K562 (cell line): Measurements from ENCODE around the gene RGS9. TPM values are rescaled to one million over a fixed set of nuclear protein-coding genes. Genes with fewer than 3 reads are reported as not detected.

Experiments used
- ATAC-seq: fragments of 200-7000 bp; cut with Tn5 transposase; 3 replicates; pipeline ENCODE4 v1.9.1; 2020; ENCODE audit warnings: moderate library complexity
- BruUV-seq: library from RNA; stranded (reverse); fragments of 400-500 nt; replicated peaks from 2 replicates; lab custom pipeline; 2021; lab: Mats Ljungman, UMichigan
- CTCF ChIA-PET: fragments of 300-600 bp; formaldehyde crosslinking; extraction: SDS; loops from one replicate; lab custom pipeline; 2021; ENCODE audit warnings: low intra/inter-chr PET ratio; lab: Yijun Ruan, JAX
- POLR2A ChIA-PET: fragments of 300-600, 350-650 bp; sonication (Branson Sonifier 250); formaldehyde crosslinking; extraction: SDS; loops from one replicate; lab custom pipeline; 2021; ENCODE audit warnings: antibody characterized with exemption, inconsistent platforms; lab: Yijun Ruan, JAX
- DNase-seq, 4 experiments: peaks; one replicate each; pipeline versions ENCODE4 v3.0.0 to v3.0.0-alpha.2; 2011 to 2018; ENCODE audit warnings: low spot score in 3 of 4, mixed read lengths in 3 of 4; ENCODE audit errors: extremely low read depth in 1 of 4
- FAIRE-seq: peaks from 2 replicates; lab custom pipeline; 2011; peaks lifted over from hg19 to GRCh38; lab: Jason Lieb, UNC
- H2AFZ ChIP-seq: 2 replicates; pipeline ENCODE4 v1.6.0; 2011; ENCODE audit warnings: low read depth, low read length, control low read depth, inconsistent platforms
- H3K27ac ChIP-seq: fragments of 200-600 bp; 3 replicates; pipeline ENCODE4 v1.8.0; 2011; ENCODE audit warnings: low read depth, mild to moderate bottlenecking, control low read depth, inconsistent platforms, low read length, moderate library complexity, mixed read lengths; ENCODE audit errors: extremely low read depth
- H3K27me3 ChIP-seq, 2 experiments: fragments of 300-600 bp in 1 of 2; 2 replicates in 1 of 2; 3 replicates in 1 of 2; pipeline versions ENCODE4 v1.6.0 to v1.8.0; 2011; ENCODE audit warnings: inconsistent platforms in 2 of 2, low read length in 2 of 2, mild to moderate bottlenecking in 1 of 2, mixed read lengths in 1 of 2, moderate library complexity in 1 of 2; ENCODE audit not compliant: control insufficient read depth in 2 of 2, insufficient read depth in 2 of 2
- H3K36me3 ChIP-seq: fragments of 300-600 bp; 3 replicates; pipeline ENCODE4 v1.8.0; 2011; ENCODE audit warnings: mild to moderate bottlenecking, low read length, inconsistent platforms; ENCODE audit not compliant: control insufficient read depth, insufficient read depth
- H3K4me1 ChIP-seq, 2 experiments: fragments of 200-600 bp in 1 of 2; replicated peaks in 1 of 2; 2 replicates in 1 of 2; 3 replicates in 1 of 2; pipeline versions ENCODE4 v1.5.1 to v1.8.0; 2011; ENCODE audit warnings: inconsistent platforms in 2 of 2, low read length in 2 of 2, mild to moderate bottlenecking in 1 of 2, mixed read lengths in 1 of 2, moderate library complexity in 1 of 2; ENCODE audit not compliant: control insufficient read depth in 2 of 2, insufficient read depth in 2 of 2
- H3K4me2 ChIP-seq: 2 replicates; pipeline ENCODE4 v1.6.1; 2011; ENCODE audit warnings: low read length, control low read depth, inconsistent platforms, mixed read lengths; ENCODE audit not compliant: insufficient read depth
- H3K4me3 ChIP-seq: fragments of 200-600 bp; sonication (generic), shearing (Covaris generic); 2 replicates; pipeline ENCODE4 v1.5.1; 2016; ENCODE audit warnings: control low read depth, inconsistent platforms
- H3K79me2 ChIP-seq: fragments of 200-600 bp; 3 replicates; pipeline ENCODE4 v1.8.0; 2011; ENCODE audit warnings: low read length, inconsistent platforms; ENCODE audit not compliant: control insufficient read depth, insufficient read depth
- H3K9ac ChIP-seq, 2 experiments: 2 replicates each; pipeline versions ENCODE4 v1.6.0 to v1.6.1; 2011; ENCODE audit warnings: low read depth in 2 of 2, low read length in 2 of 2, control low read depth in 1 of 2, inconsistent platforms in 1 of 2, mild to moderate bottlenecking in 1 of 2, mixed read lengths in 1 of 2; ENCODE audit not compliant: insufficient read depth in 1 of 2
- H3K9me1 ChIP-seq: one replicate; pipeline ENCODE4 v1.6.0; 2011; ENCODE audit warnings: inconsistent platforms, mild to moderate bottlenecking, low read length, moderate library complexity; ENCODE audit not compliant: control insufficient read depth, insufficient read depth
- H3K9me3 ChIP-seq: replicated peaks from 2 replicates; pipeline ENCODE4 v1.5.1; 2011; ENCODE audit warnings: low read depth, low read length, inconsistent platforms; ENCODE audit not compliant: control insufficient read depth, insufficient read depth
- H4K20me1 ChIP-seq: replicated peaks from 2 replicates; pipeline ENCODE4 v1.6.1; 2011; ENCODE audit warnings: low read length, inconsistent platforms, mixed read lengths; ENCODE audit not compliant: control insufficient read depth, insufficient read depth
- EGR1 ChIP-seq: fragments of 450-650 bp; conservative IDR thresholded peaks from 2 replicates; pipeline ENCODE4 v1.6.1; 2017; ENCODE audit warnings: mild to moderate bottlenecking
- WGBS: fragments of 100-300 bp; shearing (Covaris generic); methylation state at CpG from one replicate; pipeline ENCODE4 v1.1.6; 2016; ENCODE audit warnings: low coverage, mixed read lengths; ENCODE audit not compliant: insufficient coverage; ENCODE audit errors: missing lambda C conversion rate; 5-methylcytosine and 5-hydroxymethylcytosine counted together
- in situ Hi-C: fragments of 300-500 bp; cut with MboI; formaldehyde crosslinking; loops from 4 replicates; pipeline ENCODE4 v1.15.0; 2018; ENCODE audit warnings: inconsistent platforms, mixed read lengths
- intact Hi-C: fragments of 100-400 bp; cut with micrococcal nuclease; formaldehyde crosslinking; loops from 2 replicates; pipeline ENCODE4 v1.14.2; 2022
- polyA plus RNA-seq, 8 experiments: library from polyadenylated mRNA; depleted of rRNA in 4 of 8; stranded (reverse) in 5 of 8; unstranded in 3 of 8; fragments of >200 nt; fragmentation: Nextera tagmentation in 2 of 8; fragmentation: Illumina TruSeq in 1 of 8; extraction: Ambion mirVana in 2 of 8; extraction: Trizol in 1 of 8; gene quantifications; 2 replicates each; pipeline versions ENCODE4 v1.2.1 to v1.2.3, GENCODE V29; 2011 to 2014; ENCODE audit warnings: inconsistent platforms in 1 of 8, missing spikeins in 1 of 8
- total RNA-seq, 7 experiments: library from RNA; depleted of rRNA in 6 of 7; stranded (reverse); fragments of >200 nt in 6 of 7; fragmentation: Illumina TruSeq in 2 of 7; extraction: Trizol in 2 of 7; gene quantifications; 2 replicates each; pipeline versions ENCODE4 v1.2.1 to v1.2.3, GENCODE V29; 2011 to 2021; ENCODE audit warnings: low replicate concordance in 1 of 7
- TF ChIP-seq, protein P1 (sequence below): fragments of 450-650 bp; IDR thresholded peaks from 2 replicates; pipeline ENCODE4 v1.6.1; 2018; ENCODE audit not compliant: partially characterized antibody
- TF ChIP-seq, protein P2 (sequence below): fragments of 450-650 bp; IDR thresholded peaks from 2 replicates; pipeline ENCODE4 v1.6.1; 2016
- TF ChIP-seq, protein P3 (sequence below), 2 experiments: IDR thresholded peaks in 1 of 2; conservative IDR thresholded peaks in 1 of 2; 2 replicates each; pipeline ENCODE4 v1.6.1; 2016; ENCODE audit warnings: low read depth in 2 of 2, mild to moderate bottlenecking in 1 of 2, missing compliant biosample characterization in 1 of 2, missing genetic modification characterization in 1 of 2, moderate library complexity in 1 of 2

RGS9 gene
- total and polyA plus RNA-seq, 9 of the 15 experiments (the other 6 are each of a cell fraction or from before 2014, with no cell fraction given) = 0.18 to 1.4 (median 0.55) TPM

- BruUV-seq = no TSS peak
Measured at GRCh38 chr17:65143889-65144604, 6.9 kb downstream of the RGS9 start.

More at GRCh38 chr17:65143889-65144604, 6.9 kb downstream of the RGS9 start:
- H3K36me3 ChIP-seq = no peaks in the 10 kb centered on the region
- intact Hi-C loops = no loop called here
- WGBS = 9% methylated on average over 21 of the region's 21 CpGs
- DNase-seq = no peak
- H3K4me3 ChIP-seq = no peak overlapping the region
- H3K9ac ChIP-seq = no peak overlapping the region
- ChIA-PET POLR2A (no interaction called here), CTCF (no interaction called here)
- ATAC-seq = no peak
- H3K4me2 ChIP-seq = no peak overlapping the region
- H2AFZ ChIP-seq = no peak overlapping the region
- no peaks in the 10 kb centered on the region for H3K9me1 ChIP-seq
- peaks cover 28 to 53% of the 10 kb centered on the region in 2 experiments for H3K27me3 ChIP-seq
- H3K4me1 ChIP-seq = no peaks in the 10 kb centered on the region; a peak in 1 of 5 replicates
- FAIRE-seq = no peak
- H4K20me1 ChIP-seq = no peaks in the 10 kb centered on the region
- TF ChIP-seq, protein P1, sequence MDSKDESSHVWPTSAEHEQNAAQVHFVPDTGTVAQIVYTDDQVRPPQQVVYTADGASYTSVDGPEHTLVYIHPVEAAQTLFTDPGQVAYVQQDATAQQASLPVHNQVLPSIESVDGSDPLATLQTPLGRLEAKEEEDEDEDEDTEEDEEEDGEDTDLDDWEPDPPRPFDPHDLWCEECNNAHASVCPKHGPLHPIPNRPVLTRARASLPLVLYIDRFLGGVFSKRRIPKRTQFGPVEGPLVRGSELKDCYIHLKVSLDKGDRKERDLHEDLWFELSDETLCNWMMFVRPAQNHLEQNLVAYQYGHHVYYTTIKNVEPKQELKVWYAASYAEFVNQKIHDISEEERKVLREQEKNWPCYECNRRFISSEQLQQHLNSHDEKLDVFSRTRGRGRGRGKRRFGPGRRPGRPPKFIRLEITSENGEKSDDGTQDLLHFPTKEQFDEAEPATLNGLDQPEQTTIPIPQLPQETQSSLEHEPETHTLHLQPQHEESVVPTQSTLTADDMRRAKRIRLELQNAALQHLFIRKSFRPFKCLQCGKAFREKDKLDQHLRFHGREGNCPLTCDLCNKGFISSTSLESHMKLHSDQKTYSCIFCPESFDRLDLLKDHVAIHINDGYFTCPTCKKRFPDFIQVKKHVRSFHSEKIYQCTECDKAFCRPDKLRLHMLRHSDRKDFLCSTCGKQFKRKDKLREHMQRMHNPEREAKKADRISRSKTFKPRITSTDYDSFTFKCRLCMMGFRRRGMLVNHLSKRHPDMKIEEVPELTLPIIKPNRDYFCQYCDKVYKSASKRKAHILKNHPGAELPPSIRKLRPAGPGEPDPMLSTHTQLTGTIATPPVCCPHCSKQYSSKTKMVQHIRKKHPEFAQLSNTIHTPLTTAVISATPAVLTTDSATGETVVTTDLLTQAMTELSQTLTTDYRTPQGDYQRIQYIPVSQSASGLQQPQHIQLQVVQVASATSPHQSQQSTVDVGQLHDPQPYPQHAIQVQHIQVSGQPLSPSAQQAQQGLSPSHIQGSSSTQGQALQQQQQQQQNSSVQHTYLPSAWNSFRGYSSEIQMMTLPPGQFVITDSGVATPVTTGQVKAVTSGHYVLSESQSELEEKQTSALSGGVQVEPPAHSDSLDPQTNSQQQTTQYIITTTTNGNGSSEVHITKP = no peak
- TF ChIP-seq, protein P2, sequence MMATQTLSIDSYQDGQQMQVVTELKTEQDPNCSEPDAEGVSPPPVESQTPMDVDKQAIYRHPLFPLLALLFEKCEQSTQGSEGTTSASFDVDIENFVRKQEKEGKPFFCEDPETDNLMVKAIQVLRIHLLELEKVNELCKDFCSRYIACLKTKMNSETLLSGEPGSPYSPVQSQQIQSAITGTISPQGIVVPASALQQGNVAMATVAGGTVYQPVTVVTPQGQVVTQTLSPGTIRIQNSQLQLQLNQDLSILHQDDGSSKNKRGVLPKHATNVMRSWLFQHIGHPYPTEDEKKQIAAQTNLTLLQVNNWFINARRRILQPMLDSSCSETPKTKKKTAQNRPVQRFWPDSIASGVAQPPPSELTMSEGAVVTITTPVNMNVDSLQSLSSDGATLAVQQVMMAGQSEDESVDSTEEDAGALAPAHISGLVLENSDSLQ = peak; percentile 77
- TF ChIP-seq EGR1 = peak; percentile 57
- TF ChIP-seq, protein P3, sequence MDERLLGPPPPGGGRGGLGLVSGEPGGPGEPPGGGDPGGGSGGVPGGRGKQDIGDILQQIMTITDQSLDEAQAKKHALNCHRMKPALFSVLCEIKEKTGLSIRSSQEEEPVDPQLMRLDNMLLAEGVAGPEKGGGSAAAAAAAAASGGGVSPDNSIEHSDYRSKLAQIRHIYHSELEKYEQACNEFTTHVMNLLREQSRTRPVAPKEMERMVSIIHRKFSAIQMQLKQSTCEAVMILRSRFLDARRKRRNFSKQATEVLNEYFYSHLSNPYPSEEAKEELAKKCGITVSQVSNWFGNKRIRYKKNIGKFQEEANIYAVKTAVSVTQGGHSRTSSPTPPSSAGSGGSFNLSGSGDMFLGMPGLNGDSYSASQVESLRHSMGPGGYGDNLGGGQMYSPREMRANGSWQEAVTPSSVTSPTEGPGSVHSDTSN (CRISPR knock-in tag; IDR thresholded peaks at IDR 0.05; ENCODE audit: low read depth) = no peak
- TF ChIP-seq, protein P3 (tag; conservative IDR thresholded peaks at IDR 0.05; ENCODE audit: low read depth) = 0 out of 2 replicates have a peak, but pooled peaks have one; percentile 11
- in situ Hi-C loops = no loop called here
- H3K79me2 ChIP-seq = no peaks in the 10 kb centered on the region
- no peaks in the 10 kb centered on the region for H3K9me3 ChIP-seq
- H3K27ac ChIP-seq = no peak overlapping the region
